CD4-positive, alpha-beta memory T cell (primary cell): Measurements from ENCODE around the gene TIMM50. TPM values are rescaled to one million over a fixed set of nuclear protein-coding genes. Genes with fewer than 3 reads are reported as not detected.
"Not testable (repeated sequence)": the region's sequence is repeated elsewhere in the genome, so short reads cannot be mapped to it uniquely, and the experiment has no call there.

ENCODE experiments used
- CTCF ChIA-PET: fragments of 350-600 bp; sonication (Branson Sonifier 250); formaldehyde crosslinking; loops from one replicate; lab custom pipeline; 2021; ENCODE audit warnings: inconsistent platforms; ENCODE audit not compliant: partially characterized antibody; lab: Charles Lee
- POLR2A ChIA-PET: fragments of 350-600 bp; sonication (Branson Sonifier 250); formaldehyde crosslinking; loops from one replicate; lab custom pipeline; 2021; ENCODE audit not compliant: partially characterized antibody; lab: Charles Lee
- DNase-seq, 5 donors: peaks; one replicate each; pipeline versions ENCODE4 v3.0.0 to v3.0.0-alpha.2; 2020 to 2022; ENCODE audit warnings: mixed read lengths in 1 of 5
- H3K27ac ChIP-seq: one replicate; pipeline ENCODE4 v1.7.0; 2013; ENCODE audit warnings: low read depth, low read length
- H3K27me3 ChIP-seq: 2 replicates; pipeline ENCODE4 v1.7.0; 2013; ENCODE audit warnings: mild to moderate bottlenecking, low read length, moderate library complexity; ENCODE audit not compliant: insufficient read depth
- H3K36me3 ChIP-seq: 2 replicates; pipeline ENCODE4 v1.7.0; 2013; ENCODE audit warnings: mild to moderate bottlenecking, low read length, moderate library complexity; ENCODE audit not compliant: insufficient read depth
- H3K4me1 ChIP-seq: 2 replicates; pipeline ENCODE4 v1.7.0; 2013; ENCODE audit warnings: mild to moderate bottlenecking, low read length, moderate library complexity; ENCODE audit not compliant: insufficient read depth
- H3K4me3 ChIP-seq, 2 donors: one replicate each; pipeline ENCODE4 v1.7.0; 2013; ENCODE audit warnings: low read length in 2 of 2, mild to moderate bottlenecking in 1 of 2
- H3K9me3 ChIP-seq, 2 donors: one replicate each; pipeline ENCODE4 v1.7.0; 2013; ENCODE audit warnings: low read length in 2 of 2, control low read depth in 1 of 2; ENCODE audit not compliant: control insufficient read depth in 1 of 2
- H3K27ac Mint-ChIP-seq, 7 donors: one replicate each; pipeline ENCODE4 v1.8.0; 2020 to 2021; ENCODE audit warnings: mixed read lengths in 7 of 7, mild to moderate bottlenecking in 6 of 7, inconsistent platforms in 3 of 7, moderate library complexity in 3 of 7
- H3K27me3 Mint-ChIP-seq, 2 donors: one replicate each; pipeline ENCODE4 v1.8.0; 2020 to 2021; ENCODE audit warnings: mixed read lengths in 2 of 2
- H3K36me3 Mint-ChIP-seq, 2 donors: one replicate each; pipeline ENCODE4 v1.8.0; 2020 to 2021; ENCODE audit warnings: mixed read lengths in 2 of 2, inconsistent platforms in 1 of 2, mild to moderate bottlenecking in 1 of 2
- H3K4me1 Mint-ChIP-seq, 4 donors: one replicate each; pipeline ENCODE4 v1.8.0; 2020 to 2021; ENCODE audit warnings: mixed read lengths in 4 of 4, mild to moderate bottlenecking in 1 of 4
- H3K4me3 Mint-ChIP-seq, 8 donors: one replicate each; pipeline ENCODE4 v1.8.0; 2020 to 2021; ENCODE audit warnings: mixed read lengths in 8 of 8, mild to moderate bottlenecking in 7 of 8, moderate library complexity in 6 of 8, inconsistent platforms in 3 of 8
- H3K9me3 Mint-ChIP-seq, 8 donors: one replicate each; pipeline ENCODE4 v1.8.0; 2020 to 2021; ENCODE audit warnings: mixed read lengths in 8 of 8, mild to moderate bottlenecking in 5 of 8, inconsistent platforms in 3 of 8, moderate library complexity in 1 of 8
- intact Hi-C: fragments of 100-400 bp; cut with micrococcal nuclease; formaldehyde crosslinking; loops from one replicate; pipeline ENCODE4 v1.15.1; 2023
- polyA plus RNA-seq, 2 donors: library from polyadenylated mRNA; unstranded; fragments of 300-500 nt; fragmentation: Illumina TruSeq; gene quantifications; one replicate each; pipeline ENCODE4 v1.2.3, GENCODE V29; 2021
- total RNA-seq, 2 experiments: library from RNA; stranded (reverse); gene quantifications; one replicate each; pipeline ENCODE4 v1.2.3, GENCODE V29; 2021

Gene TIMM50
- total and polyA plus RNA-seq, 4 experiments from 2014 or later, result 39.1 to 50.4 (median 48.4) TPM

DNA sequence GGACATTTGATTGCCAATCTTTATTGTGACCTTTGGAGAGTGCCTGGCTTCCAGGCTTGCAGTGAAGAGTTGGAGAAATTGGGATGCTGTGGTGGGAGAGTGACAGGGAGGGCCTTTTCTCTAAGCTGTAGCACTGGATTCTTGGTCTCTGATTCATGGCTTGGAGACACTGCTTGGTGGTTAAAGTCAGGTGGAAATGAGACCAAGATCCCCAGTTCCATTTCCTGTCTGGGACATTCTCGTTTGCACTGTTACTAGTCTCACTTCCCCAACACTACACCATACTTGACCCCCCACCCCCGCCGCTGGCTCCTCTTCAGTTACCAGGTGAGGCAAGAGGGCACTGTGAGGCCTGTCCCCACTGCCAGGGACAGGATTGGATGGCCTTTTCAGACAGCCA is 32.4 kb upstream of the TIMM50 start:
- Histone ChIP-seq H3K27me3 (no peaks in the 10 kb centered on the region), H3K9me3 (no peaks in the 10 kb centered on the region), H3K4me1 (peaks cover 70% of the 10 kb centered on the region), H3K36me3 (peaks cover 16% of the 10 kb centered on the region), H3K4me3 (no peak overlapping the region), H3K27ac (peak overlapping the region; percentile 38)
- DNase-seq, result peak in 1 of 5 donors; percentile 37
- H3K27me3 Mint-ChIP-seq, result no peaks in the 10 kb centered on the region
- peaks cover 25 to 48% of the 10 kb centered on the region in 2 donors for H3K36me3 Mint-ChIP-seq
- intact Hi-C loops, result loop anchor here (5.0 kb wide), 1 partner anchor 384 kb away; the partner anchor contains the start of gene DYRK1B
- ChIA-PET POLR2A (interaction anchor here (5.5 kb wide), 1 partner anchor 14 kb away, joined by 153 read pairs; the partner anchor contains the start of gene RPS16), CTCF (no interaction called here)
- peak overlapping the region; percentile 64 to 98 (median 88) for H3K27ac Mint-ChIP-seq
- H3K9me3 Mint-ChIP-seq, result no peaks in the 10 kb centered on the region
- peaks cover 52 to 82% (median 69%) of the 10 kb centered on the region in 4 donors for H3K4me1 Mint-ChIP-seq
- H3K4me3 Mint-ChIP-seq, result peak overlapping the region; percentile 74 to 98 (median 94)

DNA sequence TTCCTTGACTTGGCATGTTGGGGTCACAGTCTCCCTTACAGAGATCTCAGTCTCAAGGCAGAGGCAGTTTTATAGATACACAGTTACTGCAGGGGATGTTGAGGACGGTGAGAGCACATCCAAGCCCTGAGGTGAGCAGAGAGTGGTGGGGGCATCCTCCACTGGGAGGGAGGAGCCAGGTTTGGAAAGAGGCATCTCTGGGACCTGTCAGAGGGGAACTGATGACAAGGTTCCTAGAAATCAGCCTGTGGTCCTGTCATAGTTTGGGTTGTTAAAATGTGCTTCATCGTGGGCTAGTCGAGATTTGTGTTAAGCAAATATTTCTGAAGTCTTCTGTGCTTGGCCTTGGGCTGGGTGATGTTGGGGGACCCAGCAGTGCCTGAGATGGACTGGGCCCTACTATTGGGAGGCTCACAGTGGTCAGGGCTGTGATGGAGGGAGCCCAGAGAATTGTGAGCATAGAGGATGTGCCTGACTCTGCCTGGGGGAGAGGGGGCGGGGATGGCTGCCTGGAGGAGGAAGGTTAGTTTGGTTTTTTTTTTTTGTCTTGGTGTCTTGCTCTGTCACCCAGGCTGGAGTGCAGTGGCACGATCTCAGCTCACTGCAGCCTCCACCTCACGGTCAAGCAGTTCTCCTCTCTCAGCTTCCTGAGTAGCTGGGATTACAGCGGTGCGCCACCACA is 31.4 kb upstream of the TIMM50 start:
- Mint-ChIP-seq H3K27me3 (no peaks in the 10 kb centered on the region), H3K4me3 (peak overlapping the region in 7 of 8 donors; percentile 53 to 89 (median 65)), H3K9me3 (no peaks in the 10 kb centered on the region), H3K27ac (peak overlapping the region; percentile 70 to 93 (median 77)), H3K4me1 (peaks cover 52 to 83% (median 70%) of the 10 kb centered on the region in 4 donors), H3K36me3 (peaks cover 27 to 57% of the 10 kb centered on the region in 2 donors)
- H3K4me1 ChIP-seq, result peaks cover 70% of the 10 kb centered on the region
- intact Hi-C loops, result loop anchor here (5.0 kb wide), 1 partner anchor 383 kb away; the partner anchor contains the start of gene DYRK1B
- H3K9me3 ChIP-seq, result no peaks in the 10 kb centered on the region
- peaks cover 19% of the 10 kb centered on the region for H3K36me3 ChIP-seq
- H3K4me3 ChIP-seq, result no peak overlapping the region
- ChIA-PET POLR2A (interaction anchor here (0.6 to 5.5 kb wide), 3 partner anchors 9 to 83 kb away, joined by 3 to 153 read pairs (median 3); partner anchors contain the start of genes EID2B and RPS16), CTCF (interaction anchor here (1.1 kb wide), 1 partner anchor 25 kb away, joined by 3 read pairs; no protein-coding TSS in a partner anchor)
- DNase-seq, result peak in 1 of 5 donors; percentile 21
- no peaks in the 10 kb centered on the region for H3K27me3 ChIP-seq
- peak overlapping the region; percentile 12 for H3K27ac ChIP-seq

DNA sequence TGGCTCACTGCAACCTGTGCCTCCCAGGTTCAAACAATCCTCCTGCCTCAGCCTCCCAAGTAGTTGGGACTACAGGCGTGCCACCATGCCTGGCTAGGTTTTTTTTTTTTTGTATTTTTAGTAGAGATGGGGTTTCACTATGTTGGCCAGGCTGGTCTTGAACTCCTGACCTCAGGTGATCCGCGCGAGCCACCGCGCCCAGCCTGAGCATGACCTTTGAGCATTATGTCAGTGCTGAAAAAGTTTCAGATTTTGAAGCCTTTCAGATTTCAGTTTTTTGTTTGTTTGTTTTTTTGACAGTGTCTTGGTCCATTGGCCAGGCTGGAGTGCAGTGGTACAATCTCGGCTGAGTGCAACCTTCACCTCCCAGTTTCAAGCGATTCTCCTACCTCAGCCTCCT is 29.4 kb upstream of the TIMM50 start:
- H3K4me3 ChIP-seq, CTCF ChIA-PET, intact Hi-C loops, POLR2A ChIA-PET, H3K27me3 Mint-ChIP-seq, H3K9me3 ChIP-seq, H3K27me3 ChIP-seq, DNase-seq, H3K27ac ChIP-seq, H3K9me3 Mint-ChIP-seq, H3K4me3 Mint-ChIP-seq: not testable (repeated sequence)
- Mint-ChIP-seq H3K36me3 (peaks cover 26 to 51% of the 10 kb centered on the region in 2 donors), H3K4me1 (peaks cover 47 to 72% (median 64%) of the 10 kb centered on the region in 4 donors), H3K27ac (peak overlapping the region in 1 of 7 donors; percentile 85)
- Histone ChIP-seq H3K36me3 (peaks cover 26% of the 10 kb centered on the region), H3K4me1 (peaks cover 61% of the 10 kb centered on the region)

DNA sequence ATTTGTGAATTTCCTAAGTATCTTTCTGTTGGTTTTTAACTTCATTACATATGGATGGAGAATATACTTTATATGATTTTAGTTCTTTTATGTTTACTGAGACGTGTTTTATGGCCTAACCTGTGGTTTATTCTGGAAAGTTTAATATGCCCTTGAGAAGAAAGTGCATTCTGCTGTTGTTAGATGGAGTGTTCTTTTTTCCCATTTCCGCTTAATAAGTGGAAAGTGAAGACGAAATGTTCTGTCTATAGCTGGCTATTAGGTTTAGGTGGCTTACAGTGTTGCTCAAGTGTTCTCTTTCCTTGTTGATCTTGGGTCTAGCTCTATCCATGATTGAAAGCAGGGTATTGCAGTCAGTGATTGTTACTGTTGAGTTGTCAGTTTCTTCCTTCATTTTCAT is 17.2 kb upstream of the TIMM50 start:
- Histone ChIP-seq H3K4me3 (no peak overlapping the region), H3K36me3 (peaks cover 81% of the 10 kb centered on the region), H3K27me3 (no peaks in the 10 kb centered on the region), H3K27ac (no peak overlapping the region), H3K4me1 (no peaks in the 10 kb centered on the region), H3K9me3 (no peaks in the 10 kb centered on the region)
- POLR2A ChIA-PET, result no interaction called here
- CTCF ChIA-PET, result interaction anchor here (0.7 to 2.2 kb wide), 2 partner anchors 11 to 40 kb away, joined by 4 to 9 read pairs; no protein-coding TSS in a partner anchor
- intact Hi-C loops, result no loop called here
- H3K4me1 Mint-ChIP-seq, result peaks cover 0 to 8% (median 3%) of the 10 kb centered on the region in 4 donors
- H3K27ac Mint-ChIP-seq, result peak overlapping the region in 1 of 7 donors; percentile 34
- H3K4me3 Mint-ChIP-seq, result peak overlapping the region in 1 of 8 donors; percentile 52
- peaks cover 61 to 80% of the 10 kb centered on the region in 2 donors for H3K36me3 Mint-ChIP-seq
- DNase-seq, result no peak
- no peaks in the 10 kb centered on the region for H3K27me3 Mint-ChIP-seq
- peaks cover 0 to 2% (median 0%) of the 10 kb centered on the region in 8 donors for H3K9me3 Mint-ChIP-seq

DNA sequence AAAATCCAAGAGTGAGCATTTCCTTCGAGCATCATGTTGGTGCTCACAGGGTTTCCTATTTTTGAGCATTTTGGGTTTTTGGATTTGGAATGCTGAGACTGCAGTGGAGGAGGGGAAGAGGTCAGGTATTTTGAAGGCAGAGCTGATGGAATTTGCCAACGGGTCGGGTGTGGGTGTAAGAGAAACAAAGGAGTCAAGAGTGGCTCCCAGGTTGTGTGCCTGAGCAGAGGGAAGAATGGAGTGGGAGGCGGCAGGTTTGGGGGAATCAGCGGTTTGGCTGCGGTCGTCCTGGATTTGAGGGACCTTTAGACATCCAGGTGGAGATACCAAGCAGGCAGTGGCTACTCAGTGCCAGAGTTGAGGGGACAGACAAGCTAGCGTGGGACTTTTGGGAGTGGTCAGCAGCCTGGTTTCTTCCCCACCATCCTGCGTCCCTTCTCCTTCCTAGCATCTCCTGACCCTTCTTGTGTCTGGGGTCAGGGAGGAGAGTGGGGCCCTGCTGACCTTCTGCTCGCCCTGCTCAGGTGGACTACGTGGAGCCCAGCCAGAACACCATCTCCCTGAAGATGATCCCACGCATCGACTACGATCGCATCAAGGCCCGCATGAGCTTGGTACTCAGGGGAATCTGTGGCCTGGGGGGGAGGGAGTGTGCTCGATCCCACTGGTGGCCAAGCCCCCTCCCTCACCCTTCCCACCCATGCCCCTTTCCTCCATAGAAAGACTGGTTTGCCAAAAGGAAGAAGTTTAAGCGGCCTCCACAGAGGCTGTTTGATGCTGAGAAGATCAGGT is 14.5 kb upstream of the TIMM50 start:
- Histone ChIP-seq H3K36me3 (peaks cover 82% of the 10 kb centered on the region), H3K4me1 (no peaks in the 10 kb centered on the region), H3K9me3 (no peaks in the 10 kb centered on the region), H3K4me3 (no peak overlapping the region), H3K27ac (no peak overlapping the region), H3K27me3 (no peaks in the 10 kb centered on the region)
- H3K36me3 Mint-ChIP-seq, result peaks cover 73 to 82% of the 10 kb centered on the region in 2 donors
- intact Hi-C loops, result no loop called here
- H3K9me3 Mint-ChIP-seq, result no peaks in the 10 kb centered on the region
- CTCF ChIA-PET, result no interaction called here
- POLR2A ChIA-PET, result interaction anchor here (1.0 kb wide), 1 partner anchor 9 kb away, joined by 3 read pairs; no protein-coding TSS in a partner anchor
- H3K4me3 Mint-ChIP-seq, result no peak overlapping the region
- H3K27ac Mint-ChIP-seq, result peak overlapping the region in 3 of 7 donors; percentile 26 to 61 (median 59)
- no peaks in the 10 kb centered on the region for H3K27me3 Mint-ChIP-seq
- peaks cover 0 to 7% (median 1%) of the 10 kb centered on the region in 4 donors for H3K4me1 Mint-ChIP-seq
- no peak for DNase-seq

DNA sequence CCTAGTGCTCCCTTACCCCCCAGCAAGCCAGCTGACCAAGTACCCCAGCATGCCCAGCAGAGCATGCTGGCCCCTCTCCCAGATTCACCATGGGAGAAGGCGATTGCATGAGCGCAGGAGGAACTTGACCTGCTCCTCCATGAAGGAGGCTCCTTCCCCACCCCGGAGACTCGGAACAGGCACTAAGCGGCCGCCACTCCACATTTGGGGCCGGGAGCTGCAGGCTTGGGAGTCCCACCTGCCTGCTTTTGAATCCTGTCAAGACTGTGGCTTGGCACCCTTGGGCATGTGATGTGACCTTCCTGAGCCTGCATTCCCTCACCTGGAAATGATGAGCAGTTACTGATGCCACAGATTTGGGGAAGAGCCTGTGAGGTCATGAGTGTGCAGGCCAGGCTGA is 12.7 kb upstream of the TIMM50 start:
- Histone ChIP-seq H3K4me1 (no peaks in the 10 kb centered on the region), H3K9me3 (no peaks in the 10 kb centered on the region), H3K27me3 (no peaks in the 10 kb centered on the region), H3K36me3 (peaks cover 94% of the 10 kb centered on the region), H3K27ac (no peak overlapping the region), H3K4me3 (no peak overlapping the region)
- CTCF ChIA-PET, result interaction anchor here (2.0 kb wide), 1 partner anchor 65 kb away, joined by 6 read pairs; the partner anchor contains the start of gene EID2B
- Mint-ChIP-seq H3K9me3 (no peaks in the 10 kb centered on the region), H3K27ac (peak overlapping the region in 2 of 7 donors; percentile 41 to 73), H3K4me1 (peaks cover 0 to 9% (median 0%) of the 10 kb centered on the region in 4 donors), H3K4me3 (no peak overlapping the region), H3K27me3 (no peaks in the 10 kb centered on the region), H3K36me3 (peaks cover 77 to 88% of the 10 kb centered on the region in 2 donors)
- POLR2A ChIA-PET, result interaction anchor here (1.6 kb wide), 1 partner anchor 13 kb away, joined by 6 read pairs; the partner anchor contains the start of gene TIMM50
- no peak for DNase-seq
- intact Hi-C loops, result no loop called here
